Esophagus squamous epithelium (tissue), 5 donors: ENCODE data around the gene MTX1. TPM values are rescaled to one million over a fixed set of nuclear protein-coding genes. Genes with fewer than 3 reads are reported as not detected.

Experiments used
- DNase-seq: peaks from one replicate; lab custom pipeline; 2025; lab: John Stamatoyannopoulos, UW
- H3K27ac ChIP-seq, 4 donors: fragments of 200-600 bp; sonication (generic); one replicate each; pipeline ENCODE4 v1.5.1; 2016 to 2019; ENCODE audit warnings: mild to moderate bottlenecking in 1 of 4
- H3K27me3 ChIP-seq, 4 donors: fragments of 200-600 bp; sonication (generic); 1 replicate in 3 of 4; 2 replicates in 1 of 4; pipeline versions ENCODE4 v1.5.1 to v1.6.0; 2017 to 2021; ENCODE audit warnings: antibody characterized with exemption in 1 of 4
- H3K36me3 ChIP-seq, 3 donors: fragments of 200-600 bp; sonication (generic); one replicate each; pipeline ENCODE4 v1.5.1; 2016 to 2019
- H3K4me1 ChIP-seq, 3 donors: fragments of 200-600 bp; sonication (generic); one replicate each; pipeline ENCODE4 v1.5.1; 2017 to 2019
- H3K4me3 ChIP-seq, 4 donors: fragments of 200-600 bp; sonication (generic); 1 replicate in 3 of 4; 2 replicates in 1 of 4; pipeline ENCODE4 v1.5.1; 2016 to 2019; ENCODE audit warnings: mild to moderate bottlenecking in 2 of 4, moderate library complexity in 1 of 4
- H3K9me3 ChIP-seq, 3 donors: fragments of 200-600 bp; sonication (generic); one replicate each; pipeline ENCODE4 v1.5.1; 2016 to 2019
- CTCF ChIP-seq, 6 experiments: fragments of 450-650 bp in 4 of 6; fragments of 200-600 bp in 2 of 6; sonication (generic) in 2 of 6; IDR thresholded peaks; one replicate each; pipeline ENCODE4 v1.5.1; 2016 to 2019; ENCODE audit warnings: antibody characterized with exemption in 6 of 6, mild to moderate bottlenecking in 4 of 6, moderate library complexity in 4 of 6
- POLR2A ChIP-seq, 4 donors: fragments of 450-650 bp; IDR thresholded peaks; one replicate each; pipeline ENCODE4 v1.6.1; 2017; ENCODE audit warnings: antibody characterized with exemption in 4 of 4, mild to moderate bottlenecking in 4 of 4, moderate library complexity in 3 of 4
- WGBS, 2 donors: methylation state at CpG; one replicate each; pipeline ENCODE4 v1.1.5; 2018; 5-methylcytosine and 5-hydroxymethylcytosine counted together
- intact Hi-C: fragments of 100-400 bp; cut with DNase I; formaldehyde crosslinking; loops from one replicate; pipeline ENCODE4 v1.15.0; 2022
- total RNA-seq, 4 donors: library from RNA; depleted of rRNA; stranded (reverse); fragments of >200 nt; gene quantifications; one replicate each; pipeline ENCODE4 v1.1.0, GENCODE V29; 2016
- donor health status: DM: yes; HTN: yes; CAD: no.

Gene MTX1
- total RNA-seq, 4 donors from 2014 or later: 34.0 to 59.1 (median 42.9) TPM

DNA sequence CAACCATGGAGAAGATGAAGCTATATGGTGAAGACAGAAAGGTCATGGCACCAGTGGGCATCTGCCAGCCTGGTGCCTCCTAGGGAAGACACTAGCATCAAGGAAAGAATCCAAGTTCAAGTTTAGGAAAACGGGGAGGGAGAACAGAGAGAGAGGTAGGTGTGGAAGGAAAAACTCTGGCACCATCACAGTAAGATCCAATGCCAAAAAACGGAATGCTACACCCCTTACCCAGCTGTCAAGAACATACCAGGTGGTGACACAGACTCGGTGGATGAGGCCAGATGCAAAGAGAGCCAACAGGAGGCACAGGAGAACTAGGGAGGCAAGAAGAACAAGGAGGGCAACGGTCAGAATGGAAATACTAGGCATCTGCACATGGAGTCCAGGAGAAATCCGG, 39.0 kb upstream of the MTX1 start:
- WGBS, 2 donors: 63 to 67% methylated on average over 5 of the region's 5 CpGs
- H3K36me3 ChIP-seq: peaks cover 0 to 24% (median 13%) of the 10 kb centered on the region in 3 donors
- DNase-seq: no peak
- H3K27ac ChIP-seq: no peak overlapping the region
- H3K4me3 ChIP-seq: no peak overlapping the region
- H3K9me3 ChIP-seq: no peaks in the 10 kb centered on the region
- peaks cover 21 to 57% (median 31%) of the 10 kb centered on the region in 3 donors for H3K4me1 ChIP-seq
- H3K27me3 ChIP-seq: peaks cover 0 to 22% (median 0%) of the 10 kb centered on the region in 4 donors
- intact Hi-C loops: loop anchor here (2.0 kb wide), 1 partner anchor 77 kb away; no protein-coding TSS in a partner anchor
- TF ChIP-seq CTCF (IDR thresholded peaks at IDR 0.05): no peak
- TF ChIP-seq POLR2A (IDR thresholded peaks at IDR 0.05): no peak

DNA sequence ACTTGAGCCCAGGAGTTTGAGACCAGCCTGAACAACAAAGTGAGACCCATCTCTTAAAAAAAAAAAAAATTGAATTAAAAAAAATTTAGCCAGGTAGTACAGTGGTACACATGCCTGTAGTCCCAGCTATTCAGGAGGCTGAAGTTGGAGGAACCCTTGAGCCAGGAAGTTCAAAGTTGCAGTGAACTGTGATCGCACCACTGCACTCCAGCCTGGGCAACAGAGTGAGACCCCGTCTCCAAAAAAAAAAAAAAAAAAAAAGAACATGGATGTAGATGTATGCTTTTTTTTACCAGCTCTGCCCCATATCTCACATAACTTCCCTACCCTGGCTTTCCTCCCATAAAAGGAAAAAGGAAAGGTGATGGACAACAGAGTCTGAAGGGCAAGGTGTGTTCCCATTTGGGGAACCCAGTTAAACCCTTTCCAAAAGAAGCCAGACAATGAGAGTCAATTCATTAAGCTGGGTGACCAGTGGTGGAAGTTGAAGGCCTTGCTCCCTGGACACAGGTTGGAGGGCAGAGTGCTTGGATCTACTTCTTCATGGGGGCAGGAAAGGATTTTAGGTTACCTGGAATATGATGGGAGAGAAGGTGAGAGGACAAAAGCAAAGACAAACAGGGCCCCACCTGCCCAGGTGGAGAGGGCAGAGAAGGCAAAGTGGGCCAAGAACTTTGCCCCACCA, 38.3 kb upstream of the MTX1 start:
- no peaks in the 10 kb centered on the region for H3K9me3 ChIP-seq
- TF ChIP-seq POLR2A (IDR thresholded peaks at IDR 0.05): no peak
- H3K27me3 ChIP-seq: peaks cover 0 to 29% (median 0%) of the 10 kb centered on the region in 4 donors
- 75 to 88% methylated on average over 2 of the region's 2 CpGs for WGBS, 2 donors
- H3K27ac ChIP-seq: no peak overlapping the region
- DNase-seq: no peak
- peaks cover 24 to 62% (median 32%) of the 10 kb centered on the region in 3 donors for H3K4me1 ChIP-seq
- peaks cover 0 to 24% (median 13%) of the 10 kb centered on the region in 3 donors for H3K36me3 ChIP-seq
- no peak overlapping the region for H3K4me3 ChIP-seq
- intact Hi-C loops: no loop called here

DNA sequence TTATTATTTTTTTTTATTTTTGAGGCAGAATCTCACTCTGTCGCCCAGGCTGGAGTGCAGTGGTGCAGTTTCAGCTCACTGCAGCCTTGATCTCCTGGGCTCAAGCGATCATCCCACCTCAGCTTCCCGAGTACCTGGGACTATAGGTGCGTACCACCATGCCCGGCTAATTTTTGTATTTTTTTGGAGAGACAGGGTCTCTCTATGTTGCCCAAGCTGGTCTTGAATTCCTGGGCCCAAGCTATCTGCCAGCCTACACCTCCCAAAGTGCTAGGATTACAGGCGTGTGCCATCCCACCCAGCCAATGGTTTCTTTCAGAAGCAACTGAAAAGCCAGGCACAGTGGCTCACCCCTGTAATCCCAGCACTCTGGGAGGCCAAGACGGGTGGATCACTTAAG, 37.7 kb upstream of the MTX1 start:
- H3K4me3 ChIP-seq: no peak overlapping the region
- H3K9me3 ChIP-seq: no peaks in the 10 kb centered on the region
- no peak for TF ChIP-seq POLR2A (IDR thresholded peaks at IDR 0.05)
- TF ChIP-seq CTCF (IDR thresholded peaks at IDR 0.05): no peak
- H3K4me1 ChIP-seq: peaks cover 24 to 60% (median 32%) of the 10 kb centered on the region in 3 donors
- no peak overlapping the region for H3K27ac ChIP-seq
- H3K36me3 ChIP-seq: peaks cover 0 to 24% (median 13%) of the 10 kb centered on the region in 3 donors
- DNase-seq: no peak
- intact Hi-C loops: no loop called here
- H3K27me3 ChIP-seq: peaks cover 0 to 35% (median 0%) of the 10 kb centered on the region in 4 donors
- WGBS, 2 donors: 87 to 95% methylated on average over 5 to 7 of the region's 7 CpGs

- WGBS, 2 donors: 43% methylated on average over 8 of the region's 8 CpGs
- DNase-seq: no peak
- Histone ChIP-seq H3K4me1 (peaks cover 26 to 58% (median 34%) of the 10 kb centered on the region in 3 donors), H3K36me3 (peaks cover 0 to 24% (median 13%) of the 10 kb centered on the region in 3 donors), H3K27me3 (peaks cover 0 to 29% (median 0%) of the 10 kb centered on the region in 4 donors), H3K27ac (peak overlapping the region; percentile 92 to 99 (median 96)), H3K9me3 (no peaks in the 10 kb centered on the region), H3K4me3 (peak overlapping the region; percentile 82 to 96 (median 94))
- intact Hi-C loops: no loop called here
- TF ChIP-seq CTCF (IDR thresholded peaks at IDR 0.05): no peak
- TF ChIP-seq POLR2A (IDR thresholded peaks at IDR 0.05): no peak
Observed at GRCh38 chr1:155171836-155172731, 36.4 kb upstream of the MTX1 start.

DNA sequence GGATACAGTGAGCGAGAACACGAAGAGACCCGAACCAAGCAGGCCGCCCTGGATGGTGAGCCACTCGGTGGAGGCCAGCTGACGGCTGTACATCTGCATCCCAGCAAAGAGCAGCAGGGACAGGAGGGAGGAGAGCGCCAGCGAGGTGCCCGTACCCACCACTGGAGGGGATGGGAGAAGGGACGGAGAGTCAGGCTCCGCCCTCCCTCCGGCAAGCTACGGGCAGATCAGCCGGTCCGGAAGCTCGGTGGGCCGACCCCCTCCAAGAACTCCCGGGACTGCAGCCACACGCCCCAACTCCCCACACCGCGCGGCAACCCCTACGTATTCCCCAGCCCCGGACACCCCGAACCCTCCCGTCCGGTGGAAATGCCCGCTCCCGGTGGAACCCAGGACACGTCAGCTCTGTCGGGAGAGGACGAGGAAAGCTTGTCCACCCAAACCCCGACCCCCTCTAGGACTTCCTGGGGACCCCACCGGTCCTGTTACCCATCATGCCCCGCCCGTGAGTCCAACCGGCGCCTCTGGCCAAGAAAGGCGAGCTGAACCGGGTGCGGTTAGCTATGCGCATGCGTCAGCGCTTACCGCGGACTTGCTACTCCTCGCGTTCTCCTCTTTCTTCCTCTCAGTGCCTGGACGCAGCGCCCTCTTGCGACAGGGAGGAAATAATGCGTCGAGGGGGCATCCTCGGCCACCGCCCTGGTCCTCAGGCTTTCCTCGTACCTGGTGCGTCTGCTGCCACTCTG, 35.6 kb upstream of the MTX1 start, which contains the start of gene KRTCAP2:
KRTCAP2 (minus strand) TSS at position 573 of the 746 bp plus-strand sequence; CDS start at position 493, 80 bp downstream.
- Histone ChIP-seq H3K9me3 (no peaks in the 10 kb centered on the region), H3K27me3 (peaks cover 0 to 27% (median 0%) of the 10 kb centered on the region in 4 donors), H3K4me3 (peak within 1 kb of the TSS; percentile 82 to 96 (median 94)), H3K36me3 (peaks cover 0 to 24% (median 13%) of the 10 kb centered on the region in 3 donors), H3K4me1 (peaks cover 25 to 58% (median 30%) of the 10 kb centered on the region in 3 donors), H3K27ac (peak within 1 kb of the TSS; percentile 92 to 99 (median 96))
- WGBS, 2 donors: 0% methylated on average over 12 to 27 of the region's 57 CpGs
- intact Hi-C loops: no loop called here
- TF ChIP-seq POLR2A (IDR thresholded peaks at IDR 0.05) (peak in 2 of 4 donors; percentile 55 to 56), CTCF (IDR thresholded peaks at IDR 0.05) (peak; percentile 90 to 100 (median 96))
- DNase-seq: peak; percentile 73
